IMR-90 (cell line): ENCODE measurements around the gene RAB8B. TPM values are rescaled to one million over a fixed set of nuclear protein-coding genes. Genes with fewer than 3 reads are reported as not detected.

Source experiments
- ATAC-seq: fragments of 200-7000 bp; cut with Tn5 transposase; 2 replicates; pipeline ENCODE4 v1.9.1; 2020; ENCODE audit warnings: low read depth, mild to moderate bottlenecking, moderate library complexity
- BruUV-seq: library from RNA; stranded (reverse); fragments of 400-500 nt; replicated peaks from 2 replicates; lab custom pipeline; 2021; lab: Mats Ljungman, UMichigan
- CTCF ChIA-PET: fragments of 300-600 bp; formaldehyde crosslinking; extraction: SDS; loops from one replicate; lab custom pipeline; 2021; ENCODE audit warnings: antibody characterized with exemption; lab: Yijun Ruan, JAX
- POLR2A ChIA-PET: fragments of 300-600 bp; sonication (Branson Sonifier 250); formaldehyde crosslinking; loops from one replicate; lab custom pipeline; 2022; ENCODE audit warnings: antibody characterized with exemption; ENCODE audit not compliant: unreplicated experiment; lab: Charles Lee
- DNase-seq: peaks from one replicate; pipeline ENCODE4 v3.0.0; 2013
- H2AFZ ChIP-seq: replicated peaks from 2 replicates; pipeline ENCODE3; 2013; ENCODE audit warnings: low read length, mild to moderate bottlenecking; ENCODE audit not compliant: poor library complexity
- H2AK5ac ChIP-seq: 2 replicates; pipeline ENCODE4 v1.6.1; 2013; ENCODE audit warnings: low read depth, low read length, inconsistent platforms
- H2AK9ac ChIP-seq: replicated peaks from 2 replicates; pipeline ENCODE3; 2013; ENCODE audit warnings: mild to moderate bottlenecking, low read depth, low read length, moderate library complexity; ENCODE audit not compliant: poor library complexity
- H2BK120ac ChIP-seq: 2 replicates; pipeline ENCODE4 v1.6.1; 2013; ENCODE audit warnings: low read depth, low read length, inconsistent platforms
- H2BK15ac ChIP-seq: 3 replicates; pipeline ENCODE4 v1.6.1; 2013; ENCODE audit warnings: low read depth, low read length, inconsistent platforms
- H2BK20ac ChIP-seq: 2 replicates; pipeline ENCODE4 v1.6.1; 2013; ENCODE audit warnings: low read depth, mild to moderate bottlenecking, inconsistent platforms, low read length, moderate library complexity
- H2BK5ac ChIP-seq: 2 replicates; pipeline ENCODE4 v1.6.1; 2013; ENCODE audit warnings: mild to moderate bottlenecking, low read depth, low read length, inconsistent platforms; ENCODE audit not compliant: poor library complexity, severe bottlenecking
- H3K14ac ChIP-seq: replicated peaks from 2 replicates; pipeline ENCODE4 v1.6.1; 2013; ENCODE audit warnings: low read depth, low read length, inconsistent platforms
- H3K18ac ChIP-seq: 2 replicates; pipeline ENCODE4 v1.6.1; 2013; ENCODE audit warnings: low read depth, low read length, control low read depth
- H3K23ac ChIP-seq: 2 replicates; pipeline ENCODE4 v1.6.1; 2013; ENCODE audit warnings: low read depth, low read length, inconsistent platforms
- H3K27ac ChIP-seq: 2 replicates; pipeline ENCODE4 v1.5.1; 2013; ENCODE audit warnings: mild to moderate bottlenecking, control low read depth, low read length; ENCODE audit not compliant: insufficient read depth
- H3K27me3 ChIP-seq: 2 replicates; pipeline ENCODE4 v1.6.1; 2013; ENCODE audit warnings: low read length; ENCODE audit not compliant: control insufficient read depth, insufficient read depth
- H3K36me3 ChIP-seq: 2 replicates; pipeline ENCODE4 v1.6.1; 2013; ENCODE audit warnings: low read length, mixed read lengths; ENCODE audit not compliant: control insufficient read depth, insufficient read depth
- H3K4ac ChIP-seq: 2 replicates; pipeline ENCODE4 v1.6.1; 2013; ENCODE audit warnings: low read depth, low read length, inconsistent platforms
- H3K4me1 ChIP-seq: 2 replicates; pipeline ENCODE4 v1.6.1; 2013; ENCODE audit warnings: low read length, mixed read lengths; ENCODE audit not compliant: control insufficient read depth, insufficient read depth
- H3K4me2 ChIP-seq: 2 replicates; pipeline ENCODE4 v1.6.1; 2013; ENCODE audit warnings: low read depth, mild to moderate bottlenecking, control low read depth, low read length, moderate library complexity
- H3K4me3 ChIP-seq: 2 replicates; pipeline ENCODE4 v1.5.1; 2013; ENCODE audit warnings: low read depth, mild to moderate bottlenecking, control low read depth, low read length, moderate library complexity; ENCODE audit not compliant: insufficient read depth
- H3K56ac ChIP-seq: 2 replicates; pipeline ENCODE4 v1.6.1; 2013; ENCODE audit warnings: low read length, inconsistent platforms; ENCODE audit not compliant: insufficient read depth; ENCODE audit errors: extremely low read depth
- H3K79me1 ChIP-seq, 2 experiments: 2 replicates each; pipeline ENCODE4 v1.6.1; 2013; ENCODE audit warnings: low read length in 2 of 2, inconsistent platforms in 1 of 2, low read depth in 1 of 2
- H3K9ac ChIP-seq: 2 replicates; pipeline ENCODE4 v1.6.1; 2013; ENCODE audit warnings: low read depth, low read length, control low read depth
- H3K9me1 ChIP-seq: 2 replicates; pipeline ENCODE4 v1.6.1; 2013; ENCODE audit warnings: low read length, inconsistent platforms; ENCODE audit not compliant: insufficient read depth
- H3K9me3 ChIP-seq: 2 replicates; pipeline ENCODE4 v1.6.1; 2013; ENCODE audit warnings: low read length; ENCODE audit not compliant: control insufficient read depth, insufficient read depth
- H4K20me1 ChIP-seq: 2 replicates; pipeline ENCODE4 v1.6.1; 2013; ENCODE audit warnings: low read length, inconsistent platforms; ENCODE audit not compliant: insufficient read depth
- H4K5ac ChIP-seq: 2 replicates; pipeline ENCODE4 v1.6.1; 2013; ENCODE audit warnings: mild to moderate bottlenecking, low read depth, low read length, control low read depth
- H4K8ac ChIP-seq, 2 experiments: 2 replicates each; pipeline ENCODE4 v1.6.1; 2013; ENCODE audit warnings: low read depth in 2 of 2, low read length in 2 of 2, control low read depth in 1 of 2, inconsistent platforms in 1 of 2
- H4K91ac ChIP-seq: 2 replicates; pipeline ENCODE4 v1.6.1; 2013; ENCODE audit warnings: low read depth, low read length, inconsistent platforms; ENCODE audit not compliant: insufficient read depth
- BHLHE40 ChIP-seq: fragments of 150-350 bp; IDR thresholded peaks from 2 replicates; pipeline ENCODE4 v1.6.1; 2016; ENCODE audit warnings: mild to moderate bottlenecking, low read depth, low read length
- CEBPB ChIP-seq: IDR thresholded peaks from 2 replicates; pipeline ENCODE4 v1.6.1; 2012; ENCODE audit warnings: low read depth, low read length, improper control_type of control experiment
- FOS ChIP-seq: fragments of 150-350 bp; IDR thresholded peaks from 2 replicates; pipeline ENCODE4 v1.6.1; 2016; ENCODE audit warnings: low read depth, low read length
- MXI1 ChIP-seq: IDR thresholded peaks from 2 replicates; pipeline ENCODE4 v1.6.1; 2012; ENCODE audit warnings: low read depth, mild to moderate bottlenecking, low read length, moderate library complexity, borderline replicate concordance
- WGBS, 2 experiments: methylation state at CpG; one replicate each; pipeline versions ENCODE4 v1.1.5 to v1.1.7; 2013; ENCODE audit warnings: missing lambda C conversion rate in 2 of 2; ENCODE audit not compliant: insufficient read length in 1 of 2; ENCODE audit errors: extremely low coverage in 2 of 2; 5-methylcytosine and 5-hydroxymethylcytosine counted together
- dilution Hi-C: fragments of 300-500 bp; cut with HindIII; formaldehyde crosslinking; loops from one replicate; pipeline ENCODE4 v1.14.3; 2018; ENCODE audit warnings: low sequenced_read_pairs; ENCODE audit not compliant: unreplicated experiment
- in situ Hi-C: fragments of 300-500 bp; cut with MboI; formaldehyde crosslinking; loops from 3 replicates; pipeline ENCODE4 v1.14.3; 2019; ENCODE audit warnings: low sequenced_read_pairs, inconsistent platforms, mixed read lengths
- intact Hi-C: fragments of 100-400 bp; cut with micrococcal nuclease; formaldehyde crosslinking; loops from 2 replicates; pipeline ENCODE4 v1.10.0; 2022
- polyA plus RNA-seq, 3 experiments: library from polyadenylated mRNA; depleted of rRNA; stranded (reverse); fragments of >200 nt; gene quantifications; 2 replicates each; pipeline ENCODE4 v1.2.3, GENCODE V29; 2012; ENCODE audit warnings: low replicate concordance in 1 of 3
- total RNA-seq: library from RNA; depleted of rRNA; stranded (reverse); fragments of >200 nt; gene quantifications from 2 replicates; pipeline ENCODE4 v1.2.3, GENCODE V29; 2012

The RAB8B gene
- total and polyA plus RNA-seq, 2 of the 4 experiments (the other 2 are of a cell fraction), result 19.4 to 29.4 TPM

DNA sequence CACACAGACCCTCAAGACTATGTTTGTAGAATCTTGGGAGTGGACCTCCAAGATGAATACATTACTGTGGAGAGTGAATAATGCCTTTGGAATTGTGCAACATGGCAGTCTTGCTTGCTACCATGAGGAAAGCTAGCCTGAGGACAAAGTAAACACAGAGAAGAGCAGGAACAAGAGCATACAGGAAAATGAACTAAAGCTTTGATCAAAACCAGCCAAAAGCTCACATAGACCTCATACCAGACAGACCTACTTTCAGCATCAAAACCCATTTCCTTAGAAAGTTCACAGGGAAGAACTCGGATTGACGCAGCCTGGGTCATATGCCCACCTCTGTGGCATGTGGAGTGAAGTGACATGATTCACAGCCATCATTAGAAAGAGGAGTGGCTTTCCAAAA lies 3.3 kb upstream of the RAB8B start:
- peaks cover 11% of the 10 kb centered on the region for H3K9me1 ChIP-seq
- H3K27me3 ChIP-seq, result no peaks in the 10 kb centered on the region
- H3K4me3 ChIP-seq, result no peak overlapping the region
- peak overlapping the region; percentile 90 for H3K27ac ChIP-seq
- peak overlapping the region; percentile 12; the same call in 1 of the 2 replicates for H3K4me2 ChIP-seq
- peak overlapping the region; percentile 32 for H4K5ac ChIP-seq
- peaks cover 8% of the 10 kb centered on the region; the same call in 1 of the 2 replicates for H4K20me1 ChIP-seq
- dilution Hi-C loops (no loop called here), intact Hi-C loops (no loop called here), in situ Hi-C loops (no loop called here)
- peak overlapping the region; percentile 75 for H2AFZ ChIP-seq
- H4K91ac ChIP-seq, result peak overlapping the region; percentile 94
- ATAC-seq (0 out of 2 replicates have a peak, but pooled peaks have one; percentile 6), DNase-seq (peak; percentile 84)
- BruUV-seq, result no TSS peak
- peak overlapping the region; percentile 89 for H2BK5ac ChIP-seq
- POLR2A ChIA-PET, result no interaction called here
- H3K4ac ChIP-seq, result peak overlapping the region; percentile 80
- H2BK120ac ChIP-seq, result peak overlapping the region; percentile 93
- H4K8ac ChIP-seq, result peak overlapping the region; percentile 76 to 90
- H3K9me3 ChIP-seq, result no peaks in the 10 kb centered on the region
- CTCF ChIA-PET, result interaction anchor here (1.2 kb wide), 1 partner anchor 9 kb away, joined by 4 read pairs; no protein-coding TSS in a partner anchor
- H2BK15ac ChIP-seq, result peak overlapping the region; percentile 99
- H3K56ac ChIP-seq, result peak overlapping the region; percentile 69; the same call in 1 of the 2 replicates
- peak overlapping the region; percentile 78 for H3K14ac ChIP-seq
- H3K23ac ChIP-seq, result peak overlapping the region; percentile 90
- H3K79me1 ChIP-seq, result peaks cover 3 to 16% of the 10 kb centered on the region in 2 experiments; a peak in 2 of 4 replicates
- peaks cover 5% of the 10 kb centered on the region for H3K4me1 ChIP-seq
- 30% methylated on average over 2 of the region's 2 CpGs; no CpG with 5 or more reads in 1 of the 2 experiments for WGBS, 2 experiments
- TF ChIP-seq MXI1 (peak; percentile 55; the same call in 1 of the 2 replicates), CEBPB (peak; percentile 95), BHLHE40 (no peak), FOS (0 out of 2 replicates have a peak, but pooled peaks have one; percentile 6)
- no peaks in the 10 kb centered on the region for H3K36me3 ChIP-seq
- H2AK9ac ChIP-seq, result no peak overlapping the region
- peak overlapping the region; percentile 74; the same call in 1 of the 2 replicates for H3K18ac ChIP-seq
- H2BK20ac ChIP-seq, result peak overlapping the region; percentile 97
- H3K9ac ChIP-seq, result peak overlapping the region; percentile 42; the same call in 1 of the 2 replicates
- peak overlapping the region; percentile 60 for H2AK5ac ChIP-seq
